ENCODE results near the gene ADD3. TPM values are rescaled to one million over a fixed set of nuclear protein-coding genes. Genes with fewer than 3 reads are reported as not detected.

The ADD3 gene
- total RNA-seq, 1 donor from 2014 or later = 128 TPM

GRCh38 chr10:110035070-110035921, 27.5 kb downstream of the ADD3 start:
- H3K36me3 Mint-ChIP-seq (ENCODE audit: unreplicated experiment) = peaks cover 5% of the 10 kb centered on the region
- H3K27ac Mint-ChIP-seq (ENCODE audit: unreplicated experiment) = no peak overlapping the region
- no peak overlapping the region for H3K4me3 Mint-ChIP-seq (ENCODE audit: unreplicated experiment)
- DNase-seq (ENCODE audit: extremely low spot score, unreplicated experiment) = no peak
- TF ChIP-seq CTCF (IDR thresholded peaks at IDR 0.05) = peak; percentile 4
- no peaks in the 10 kb centered on the region for H3K27me3 Mint-ChIP-seq (ENCODE audit: unreplicated experiment)
- no peaks in the 10 kb centered on the region for H3K9me3 Mint-ChIP-seq (ENCODE audit: unreplicated experiment)
- peaks cover 26% of the 10 kb centered on the region for H3K4me1 Mint-ChIP-seq (ENCODE audit: unreplicated experiment)

- Mint-ChIP-seq H3K4me3 (ENCODE audit: unreplicated experiment) (no peak overlapping the region), H3K27ac (ENCODE audit: unreplicated experiment) (no peak overlapping the region), H3K36me3 (ENCODE audit: unreplicated experiment) (peaks cover 5% of the 10 kb centered on the region), H3K9me3 (ENCODE audit: unreplicated experiment) (no peaks in the 10 kb centered on the region), H3K27me3 (ENCODE audit: unreplicated experiment) (no peaks in the 10 kb centered on the region), H3K4me1 (ENCODE audit: unreplicated experiment) (peaks cover 35% of the 10 kb centered on the region)
- no peak for TF ChIP-seq CTCF (IDR thresholded peaks at IDR 0.05)
- DNase-seq (ENCODE audit: extremely low spot score, unreplicated experiment) = no peak
These were observed 28.9 kb downstream of the ADD3 start for GRCh38 chr10:110036640-110037039.

- Mint-ChIP-seq H3K9me3 (ENCODE audit: unreplicated experiment) (no peaks in the 10 kb centered on the region), H3K4me1 (ENCODE audit: unreplicated experiment) (peaks cover 40% of the 10 kb centered on the region), H3K27ac (ENCODE audit: unreplicated experiment) (no peak overlapping the region), H3K27me3 (ENCODE audit: unreplicated experiment) (no peaks in the 10 kb centered on the region), H3K36me3 (ENCODE audit: unreplicated experiment) (peaks cover 7% of the 10 kb centered on the region), H3K4me3 (ENCODE audit: unreplicated experiment) (no peak overlapping the region)
- DNase-seq (ENCODE audit: extremely low spot score, unreplicated experiment) = no peak
- no peak for TF ChIP-seq CTCF (IDR thresholded peaks at IDR 0.05)
These were observed 31.5 kb downstream of the ADD3 start for GRCh38 chr10:110039254-110039653.

- H3K36me3 Mint-ChIP-seq (ENCODE audit: unreplicated experiment) = peaks cover 7% of the 10 kb centered on the region
- H3K27me3 Mint-ChIP-seq (ENCODE audit: unreplicated experiment) = no peaks in the 10 kb centered on the region
- no peaks in the 10 kb centered on the region for H3K9me3 Mint-ChIP-seq (ENCODE audit: unreplicated experiment)
- no peak overlapping the region for H3K27ac Mint-ChIP-seq (ENCODE audit: unreplicated experiment)
- DNase-seq (ENCODE audit: extremely low spot score, unreplicated experiment) = no peak
- H3K4me3 Mint-ChIP-seq (ENCODE audit: unreplicated experiment) = no peak overlapping the region
- TF ChIP-seq CTCF (IDR thresholded peaks at IDR 0.05) = no peak
- peaks cover 38% of the 10 kb centered on the region for H3K4me1 Mint-ChIP-seq (ENCODE audit: unreplicated experiment)
These were observed 32.3 kb downstream of the ADD3 start for GRCh38 chr10:110040108-110040507.

- H3K36me3 Mint-ChIP-seq (ENCODE audit: unreplicated experiment) = peaks cover 7% of the 10 kb centered on the region
- H3K27me3 Mint-ChIP-seq (ENCODE audit: unreplicated experiment) = no peaks in the 10 kb centered on the region
- H3K27ac Mint-ChIP-seq (ENCODE audit: unreplicated experiment) = no peak overlapping the region
- no peak overlapping the region for H3K4me3 Mint-ChIP-seq (ENCODE audit: unreplicated experiment)
- H3K4me1 Mint-ChIP-seq (ENCODE audit: unreplicated experiment) = peaks cover 34% of the 10 kb centered on the region
- H3K9me3 Mint-ChIP-seq (ENCODE audit: unreplicated experiment) = no peaks in the 10 kb centered on the region
- DNase-seq (ENCODE audit: extremely low spot score, unreplicated experiment) = no peak
- TF ChIP-seq CTCF (IDR thresholded peaks at IDR 0.05) = no peak
These were observed 33.1 kb downstream of the ADD3 start for GRCh38 chr10:110040767-110041478.

Measured in osteocyte (in vitro differentiated cells).